NCI-H748 (cell line): ENCODE measurements around the gene ZNF471.

Experiments
- DNase-seq: peaks from one replicate; lab custom pipeline; 2025; ENCODE audit not compliant: unreplicated experiment; lab: John Stamatoyannopoulos, UW

Gene ZNF471

DNA sequence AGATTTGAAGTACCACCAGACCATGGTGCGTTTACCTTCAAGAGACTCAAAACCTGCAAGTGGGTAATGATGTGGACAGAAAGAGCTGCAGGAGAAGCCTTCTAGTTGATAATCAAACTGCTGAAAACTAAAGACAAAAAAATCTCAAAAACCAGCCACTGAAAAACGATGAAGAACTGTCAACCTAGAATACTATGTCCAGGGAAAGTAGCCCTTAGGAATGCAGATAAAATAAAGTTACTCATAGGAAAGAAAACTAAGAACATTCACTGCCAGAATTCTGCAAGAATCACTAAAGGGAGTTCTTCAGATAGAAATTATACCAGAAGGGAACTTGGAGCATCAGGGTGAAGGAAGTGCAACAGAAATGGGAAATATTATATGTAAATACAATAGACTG lies 64.9 kb downstream of the ZNF471 start:
- DNase-seq = no peak

GRCh38 chr19:56573914-56574313 lies 66.3 kb downstream of the ZNF471 start:
- DNase-seq = no peak

DNA sequence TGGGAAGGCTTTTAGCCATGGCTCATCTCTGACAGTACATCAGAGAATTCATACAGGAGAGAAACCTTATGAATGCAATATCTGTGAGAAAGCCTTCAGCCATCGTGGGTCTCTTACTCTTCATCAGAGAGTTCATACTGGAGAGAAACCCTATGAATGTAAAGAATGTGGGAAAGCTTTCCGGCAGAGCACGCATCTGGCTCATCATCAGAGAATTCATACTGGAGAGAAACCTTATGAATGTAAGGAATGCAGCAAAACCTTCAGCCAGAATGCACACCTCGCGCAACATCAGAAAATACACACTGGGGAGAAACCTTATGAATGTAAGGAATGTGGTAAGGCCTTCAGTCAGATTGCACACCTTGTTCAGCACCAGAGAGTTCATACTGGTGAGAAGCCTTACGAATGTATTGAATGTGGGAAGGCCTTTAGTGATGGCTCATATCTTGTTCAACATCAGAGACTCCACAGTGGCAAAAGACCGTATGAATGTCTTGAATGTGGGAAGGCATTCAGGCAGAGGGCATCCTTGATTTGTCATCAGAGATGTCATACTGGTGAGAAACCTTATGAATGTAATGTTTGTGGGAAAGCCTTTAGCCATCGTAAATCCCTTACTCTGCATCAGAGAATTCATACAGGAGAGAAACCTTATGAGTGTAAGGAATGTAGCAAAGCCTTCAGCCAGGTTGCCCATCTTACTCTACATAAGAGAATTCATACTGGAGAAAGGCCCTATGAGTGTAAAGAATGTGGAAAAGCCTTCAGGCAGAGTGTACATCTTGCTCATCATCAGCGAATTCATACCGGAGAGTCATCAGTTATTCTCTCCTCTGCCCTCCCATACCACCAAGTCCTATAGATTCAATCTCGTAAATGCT lies 70.3 kb downstream of the ZNF471 start:
- peak; percentile 16 for DNase-seq
